ENCODE data around the gene SAMD10. TPM values are rescaled to one million over a fixed set of nuclear protein-coding genes. Genes with fewer than 3 reads are reported as not detected.

SAMD10 gene
- total and polyA plus RNA-seq, 2 of the 8 experiments (the other 6 are each of a cell fraction or from before 2014, with no cell fraction given): 3.0 to 5.2 TPM

DNA sequence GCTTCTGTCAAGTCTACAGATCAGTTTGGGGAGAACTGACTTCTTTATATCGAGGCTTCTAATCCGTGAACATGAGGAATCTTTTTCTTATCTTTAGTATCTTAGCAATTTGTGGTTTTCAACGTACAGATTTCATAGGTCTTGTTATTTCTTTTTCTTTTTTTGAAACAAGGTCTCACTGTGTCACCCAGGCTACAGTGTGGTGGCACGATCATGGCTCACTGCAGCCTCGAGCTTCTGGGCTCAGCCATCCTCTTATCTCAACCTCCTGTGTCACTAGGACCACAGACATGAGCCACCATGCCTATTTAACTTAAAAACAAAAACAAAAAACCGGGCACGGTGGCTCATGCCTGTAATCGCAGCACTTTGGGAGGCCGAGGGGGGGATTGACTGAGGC is 55.2 kb downstream of the SAMD10 start (continued):
- TF ChIP-seq SIX5 (IDR thresholded peaks at IDR 0.05; ENCODE audit: low read depth, low read length) (no peak), CHD1 (IDR thresholded peaks at IDR 0.05; ENCODE audit: low read depth, low read length) (no peak), GTF2F1 (IDR thresholded peaks at IDR 0.05; ENCODE audit: borderline replicate concordance, low read depth, low read length) (no peak), TAF1 (IDR thresholded peaks at IDR 0.05; ENCODE audit: low read depth, low read length) (no peak), KDM4A (IDR thresholded peaks at IDR 0.05; ENCODE audit: low read depth, low read length, severe bottlenecking) (no peak), RBBP5 (IDR thresholded peaks at IDR 0.05; ENCODE audit: borderline replicate concordance, low read depth, low read length) (no peak), EZH2 (IDR thresholded peaks at IDR 0.05; ENCODE audit: low read depth, low read length, severe bottlenecking) (no peak), ASH2L (IDR thresholded peaks at IDR 0.05; ENCODE audit: low read length) (no peak)
- TF ChIP-seq, protein P1, sequence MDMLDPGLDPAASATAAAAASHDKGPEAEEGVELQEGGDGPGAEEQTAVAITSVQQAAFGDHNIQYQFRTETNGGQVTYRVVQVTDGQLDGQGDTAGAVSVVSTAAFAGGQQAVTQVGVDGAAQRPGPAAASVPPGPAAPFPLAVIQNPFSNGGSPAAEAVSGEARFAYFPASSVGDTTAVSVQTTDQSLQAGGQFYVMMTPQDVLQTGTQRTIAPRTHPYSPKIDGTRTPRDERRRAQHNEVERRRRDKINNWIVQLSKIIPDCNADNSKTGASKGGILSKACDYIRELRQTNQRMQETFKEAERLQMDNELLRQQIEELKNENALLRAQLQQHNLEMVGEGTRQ (IDR thresholded peaks at IDR 0.05; ENCODE audit: low read length): no peak

MicroRNA genes within 50 kb of the gene (microRNA counts, 767-probe panel; counts per million panel counts)
- microRNA hsa-miR-1914-5p (879 counts per million, percentile 95 among the panel's probes with 10 or more counts), microRNA hsa-miR-647 (879 counts per million, percentile 95 among the panel's probes with 10 or more counts)

Small RNA genes within 50 kb of the gene (microRNA-seq; reads per million reads assigned to microRNA genes)
- gene MIR1914 (ENCODE audit: borderline microRNAs expressed in 2 of 2, borderline number of aligned reads in 2 of 2, borderline replicate concordance in 1 of 2) (0 to 0.81 reads per million in 2 experiments), gene MIR647 (ENCODE audit: borderline microRNAs expressed in 2 of 2, borderline number of aligned reads in 2 of 2, borderline replicate concordance in 1 of 2) (0 reads per million in 2 experiments)

Small RNA genes within 50 kb of the gene (small RNA-seq; reads per million reads assigned to genes)
- not detected for gene MIR647 (ENCODE audit: insufficient read depth)

Other genes starting within 250 kb of the SAMD10 start
- gene LIME1, start 243.0 kb downstream of the SAMD10 start, total RNA-seq (2021; fragmentation: NEBNext Ultra II Directional; extraction: Animal tissue kit (Norgen Biotek cat#: 25700)): 3.3 and 4.5 TPM in 2 replicates
- gene LIME1, start 243.0 kb downstream of the SAMD10 start, polyA plus RNA-seq (2011; rRNA removed): 5.9 and 9.5 TPM in 2 replicates
- 25.0 and 29.1 TPM in 2 replicates for gene SLC2A4RG, start 239.9 kb downstream of the SAMD10 start, total RNA-seq (2021; fragmentation: NEBNext Ultra II Directional; extraction: Animal tissue kit (Norgen Biotek cat#: 25700))
- 15.9 and 32.9 TPM in 2 replicates for gene SLC2A4RG, start 239.9 kb downstream of the SAMD10 start, polyA plus RNA-seq (2011; rRNA removed)
- gene ZBTB46, start 148.4 kb downstream of the SAMD10 start, total RNA-seq (2021; fragmentation: NEBNext Ultra II Directional; extraction: Animal tissue kit (Norgen Biotek cat#: 25700)): 21.1 and 22.4 TPM in 2 replicates
- 6.4 and 10.7 TPM in 2 replicates for gene ZBTB46, start 148.4 kb downstream of the SAMD10 start, polyA plus RNA-seq (2011; rRNA removed)
- gene ABHD16B, start 118.1 kb downstream of the SAMD10 start, total RNA-seq (2021; fragmentation: NEBNext Ultra II Directional; extraction: Animal tissue kit (Norgen Biotek cat#: 25700)): not detected in 2 replicates
- gene ABHD16B, start 118.1 kb downstream of the SAMD10 start, polyA plus RNA-seq (2011; rRNA removed): 0.05 TPM in 1 of 2 replicates, not detected in the other
- 77.1 and 78.1 TPM in 2 replicates for gene TPD52L2, start 114.4 kb downstream of the SAMD10 start, total RNA-seq (2021; fragmentation: NEBNext Ultra II Directional; extraction: Animal tissue kit (Norgen Biotek cat#: 25700))
- 80.2 and 96.5 TPM in 2 replicates for gene TPD52L2, start 114.4 kb downstream of the SAMD10 start, polyA plus RNA-seq (2011; rRNA removed)
- 31.2 and 32.8 TPM in 2 replicates for gene DNAJC5, start 84.5 kb downstream of the SAMD10 start, total RNA-seq (2021; fragmentation: NEBNext Ultra II Directional; extraction: Animal tissue kit (Norgen Biotek cat#: 25700))
- 19.2 and 25.0 TPM in 2 replicates for gene DNAJC5, start 84.5 kb downstream of the SAMD10 start, polyA plus RNA-seq (2011; rRNA removed)
- 36.5 and 37.4 TPM in 2 replicates for gene UCKL1, start 23.2 kb downstream of the SAMD10 start, total RNA-seq (2021; fragmentation: NEBNext Ultra II Directional; extraction: Animal tissue kit (Norgen Biotek cat#: 25700))
- 91.2 and 106 TPM in 2 replicates for gene UCKL1, start 23.2 kb downstream of the SAMD10 start, polyA plus RNA-seq (2011; rRNA removed)
- gene ZNF512B, start 9.7 kb downstream of the SAMD10 start, total RNA-seq (2021; fragmentation: NEBNext Ultra II Directional; extraction: Animal tissue kit (Norgen Biotek cat#: 25700)): 26.6 and 27.0 TPM in 2 replicates
- 7.3 and 10.6 TPM in 2 replicates for gene ZNF512B, start 9.7 kb downstream of the SAMD10 start, polyA plus RNA-seq (2011; rRNA removed)
- 76.9 and 80.7 TPM in 2 replicates for gene PRPF6, start 1.5 kb upstream of the SAMD10 start, total RNA-seq (2021; fragmentation: NEBNext Ultra II Directional; extraction: Animal tissue kit (Norgen Biotek cat#: 25700))
- 27.9 and 42.8 TPM in 2 replicates for gene PRPF6, start 1.5 kb upstream of the SAMD10 start, polyA plus RNA-seq (2011; rRNA removed)
- gene C20orf204, start 56.5 kb upstream of the SAMD10 start, total RNA-seq (2021; fragmentation: NEBNext Ultra II Directional; extraction: Animal tissue kit (Norgen Biotek cat#: 25700)): 0.52 and 0.61 TPM in 2 replicates
- 0.39 and 0.96 TPM in 2 replicates for gene C20orf204, start 56.5 kb upstream of the SAMD10 start, polyA plus RNA-seq (2011; rRNA removed)
- 0.23 TPM in 1 of 2 replicates, not detected in the other for gene SOX18, start 70.0 kb upstream of the SAMD10 start, total RNA-seq (2021; fragmentation: NEBNext Ultra II Directional; extraction: Animal tissue kit (Norgen Biotek cat#: 25700))
- 0.08 and 0.09 TPM in 2 replicates for gene SOX18, start 70.0 kb upstream of the SAMD10 start, polyA plus RNA-seq (2011; rRNA removed)
- gene TCEA2, start 83.6 kb upstream of the SAMD10 start, total RNA-seq (2021; fragmentation: NEBNext Ultra II Directional; extraction: Animal tissue kit (Norgen Biotek cat#: 25700)): 41.4 and 46.3 TPM in 2 replicates
- 42.3 and 66.0 TPM in 2 replicates for gene TCEA2, start 83.6 kb upstream of the SAMD10 start, polyA plus RNA-seq (2011; rRNA removed)
- gene RGS19, start 99.9 kb upstream of the SAMD10 start, total RNA-seq (2021; fragmentation: NEBNext Ultra II Directional; extraction: Animal tissue kit (Norgen Biotek cat#: 25700)): 12.7 and 13.1 TPM in 2 replicates
- 16.8 and 21.9 TPM in 2 replicates for gene RGS19, start 99.9 kb upstream of the SAMD10 start, polyA plus RNA-seq (2011; rRNA removed)
- 0.52 and 0.63 TPM in 2 replicates for gene OPRL1, start 100.4 kb upstream of the SAMD10 start, total RNA-seq (2021; fragmentation: NEBNext Ultra II Directional; extraction: Animal tissue kit (Norgen Biotek cat#: 25700))
- 0.98 and 2.0 TPM in 2 replicates for gene OPRL1, start 100.4 kb upstream of the SAMD10 start, polyA plus RNA-seq (2011; rRNA removed)
- gene LKAAEAR1, start 104.8 kb upstream of the SAMD10 start, total RNA-seq (2021; fragmentation: NEBNext Ultra II Directional; extraction: Animal tissue kit (Norgen Biotek cat#: 25700)): 0.41 and 0.52 TPM in 2 replicates
- gene LKAAEAR1, start 104.8 kb upstream of the SAMD10 start, polyA plus RNA-seq (2011; rRNA removed): 0.53 and 0.91 TPM in 2 replicates
- not detected in 2 replicates for gene NPBWR2, start 127.9 kb upstream of the SAMD10 start, total RNA-seq (2021; fragmentation: NEBNext Ultra II Directional; extraction: Animal tissue kit (Norgen Biotek cat#: 25700))
- not detected in 2 replicates for gene NPBWR2, start 127.9 kb upstream of the SAMD10 start, polyA plus RNA-seq (2011; rRNA removed)
- 1.1 and 2.0 TPM in 2 replicates for gene MYT1, start 184.8 kb upstream of the SAMD10 start, total RNA-seq (2021; fragmentation: NEBNext Ultra II Directional; extraction: Animal tissue kit (Norgen Biotek cat#: 25700))
- gene MYT1, start 184.8 kb upstream of the SAMD10 start, polyA plus RNA-seq (2011; rRNA removed): 0.63 and 1.0 TPM in 2 replicates

All from H1 (cell line).